GM23248 (cell line): ENCODE results near the gene LALBA. TPM values are rescaled to one million over a fixed set of nuclear protein-coding genes. Genes with fewer than 3 reads are reported as not detected.

Experiments used
- DNase-seq: peaks from one replicate; pipeline ENCODE4 v3.0.0-alpha.2; 2015
- H2AFZ ChIP-seq: fragments of 200-600 bp; sonication (generic); 2 replicates; pipeline ENCODE4 v1.6.1; 2016; ENCODE audit warnings: antibody characterized with exemption
- H3F3A ChIP-seq: fragments of 200-600 bp; sonication (generic); 2 replicates; pipeline ENCODE4 v1.6.1; 2016; ENCODE audit warnings: mild to moderate bottlenecking, antibody characterized with exemption, mixed run types; ENCODE audit not compliant: insufficient read depth
- H3K27ac ChIP-seq: fragments of 200-600 bp; sonication (generic); 2 replicates; pipeline ENCODE4 v1.5.1; 2016; ENCODE audit warnings: mild to moderate bottlenecking
- H3K27me3 ChIP-seq: fragments of 200-600 bp; sonication (generic); replicated peaks from 2 replicates; pipeline ENCODE4 v1.6.1; 2016; ENCODE audit warnings: mild to moderate bottlenecking; ENCODE audit not compliant: insufficient read depth
- H3K36me3 ChIP-seq: fragments of 200-600 bp; sonication (generic); 2 replicates; pipeline ENCODE4 v1.6.1; 2016; ENCODE audit warnings: low read depth, mild to moderate bottlenecking
- H3K4me1 ChIP-seq: fragments of 200-600 bp; sonication (generic); 2 replicates; pipeline ENCODE4 v1.6.1; 2016; ENCODE audit warnings: mild to moderate bottlenecking; ENCODE audit not compliant: insufficient read depth
- H3K4me2 ChIP-seq: fragments of 200-600 bp; sonication (generic); one replicate; pipeline ENCODE4 v1.6.1; 2016; ENCODE audit warnings: mild to moderate bottlenecking; ENCODE audit not compliant: unreplicated experiment
- H3K4me3 ChIP-seq: fragments of 200-600 bp; sonication (generic); 2 replicates; pipeline ENCODE4 v1.5.1; 2016; ENCODE audit warnings: mild to moderate bottlenecking
- H3K79me2 ChIP-seq: fragments of 200-600 bp; sonication (generic); 2 replicates; pipeline ENCODE4 v1.6.1; 2016; ENCODE audit warnings: mild to moderate bottlenecking; ENCODE audit not compliant: insufficient read depth
- H3K9ac ChIP-seq: fragments of 200-600 bp; sonication (generic); 2 replicates; pipeline ENCODE4 v1.6.1; 2016; ENCODE audit warnings: mild to moderate bottlenecking
- H3K9me2 ChIP-seq: fragments of 200-600 bp; sonication (generic); 2 replicates; pipeline ENCODE4 v1.6.1; 2016; ENCODE audit warnings: mixed run types, mild to moderate bottlenecking, moderate library complexity; ENCODE audit not compliant: insufficient read depth
- H3K9me3 ChIP-seq: fragments of 200-600 bp; sonication (generic); one replicate; pipeline ENCODE4 v1.6.1; 2017; ENCODE audit warnings: low read depth
- H4K20me1 ChIP-seq: fragments of 200-600 bp; sonication (generic); 2 replicates; pipeline ENCODE4 v1.6.0; 2016; ENCODE audit not compliant: insufficient read depth
- EZH2 ChIP-seq: fragments of 200-600 bp; sonication (generic); IDR thresholded peaks from 2 replicates; pipeline ENCODE4 v1.6.1; 2018; ENCODE audit warnings: antibody characterized with exemption, mild to moderate bottlenecking; ENCODE audit not compliant: insufficient read depth, poor library complexity, severe bottlenecking
- EZH2phosphoT487 ChIP-seq: fragments of 200-600 bp; sonication (generic); IDR thresholded peaks from 2 replicates; pipeline ENCODE4 v1.6.1; 2018; ENCODE audit warnings: antibody characterized with exemption, moderate library complexity, mild to moderate bottlenecking, low read depth; ENCODE audit not compliant: insufficient read depth
- WGBS, 2 experiments: methylation state at CpG; one replicate each; pipeline ENCODE4 v1.1.6; 2015 to 2017; ENCODE audit warnings: low lambda C conversion rate in 2 of 2, low coverage in 1 of 2; ENCODE audit errors: missing lambda C conversion rate in 2 of 2; 5-methylcytosine and 5-hydroxymethylcytosine counted together
- in situ Hi-C: fragments of 300-500 bp; cut with MboI; formaldehyde crosslinking; loops from 2 replicates; pipeline ENCODE4 v1.15.0; 2020
- polyA plus RNA-seq: library from polyadenylated mRNA; unstranded; fragments of >200 nt; fragmentation: Nextera tagmentation; extraction: Ambion mirVana; gene quantifications from 2 replicates; pipeline ENCODE4 v1.2.1, GENCODE V29; 2016
- total RNA-seq: library from RNA; depleted of rRNA; stranded (reverse); fragments of >200 nt; shearing (Covaris generic); gene quantifications from 2 replicates; pipeline ENCODE4 v1.2.3, GENCODE V29; 2014

The LALBA gene
- total and polyA plus RNA-seq, 2 experiments from 2014 or later, result not detected

DNA sequence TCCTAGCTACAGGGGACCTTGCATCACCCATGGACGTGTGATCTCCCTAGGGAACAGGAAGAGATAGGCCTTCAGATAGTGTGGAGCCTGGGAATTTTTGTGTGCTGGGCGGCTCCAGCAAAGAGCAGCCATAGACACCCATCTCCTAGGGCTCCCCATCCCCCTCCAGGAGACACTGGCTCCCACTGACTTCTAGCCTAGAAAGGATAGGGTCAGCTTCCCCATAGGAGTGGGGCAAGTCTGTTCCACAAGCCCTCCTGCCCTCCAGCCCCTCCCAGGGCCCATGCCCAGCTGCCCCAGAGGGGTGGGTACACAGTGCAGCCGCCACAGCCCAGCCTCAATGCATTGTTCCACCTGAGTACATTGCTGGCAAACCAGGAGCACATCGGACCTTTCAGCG, 16.5 kb upstream of the LALBA start:
- in situ Hi-C loops, result no loop called here
- Histone ChIP-seq H3F3A (no peaks in the 10 kb centered on the region), H3K9ac (no peak overlapping the region), H3K27me3 (peaks cover 4% of the 10 kb centered on the region; the same call in 1 of the 2 replicates), H3K79me2 (no peaks in the 10 kb centered on the region), H3K9me3 (no peaks in the 10 kb centered on the region), H3K9me2 (no peaks in the 10 kb centered on the region), H3K4me1 (no peaks in the 10 kb centered on the region), H2AFZ (no peak overlapping the region), H3K4me3 (no peak overlapping the region), H3K4me2 (no peak overlapping the region), H4K20me1 (no peaks in the 10 kb centered on the region), H3K27ac (no peak overlapping the region), H3K36me3 (no peaks in the 10 kb centered on the region)
- no peak for DNase-seq
- TF ChIP-seq EZH2phosphoT487 (no peak), EZH2 (no peak)
- 58 to 62% methylated on average over 5 of the region's 5 CpGs for WGBS, 2 experiments

DNA sequence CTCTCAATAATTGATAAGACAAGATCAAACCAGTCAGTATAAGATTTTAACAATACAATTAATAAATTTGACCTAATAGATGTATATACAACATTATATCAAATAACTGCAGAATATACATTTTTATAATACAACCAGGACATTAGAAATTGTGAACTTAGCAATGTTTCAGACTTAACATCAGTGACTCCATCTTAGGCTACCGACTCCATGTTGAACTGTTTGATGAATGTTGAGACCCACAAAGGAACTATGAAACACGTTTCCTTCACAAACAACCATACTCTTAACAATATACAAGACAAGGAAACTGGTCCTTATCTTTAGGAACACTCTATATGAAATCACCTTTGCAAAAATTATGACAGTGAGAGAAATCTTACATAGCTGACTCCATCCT, 13.9 kb upstream of the LALBA start:
- Histone ChIP-seq H3K27ac (no peak overlapping the region), H3K9ac (no peak overlapping the region), H3F3A (no peaks in the 10 kb centered on the region), H3K4me2 (no peak overlapping the region), H3K4me3 (no peak overlapping the region), H4K20me1 (no peaks in the 10 kb centered on the region), H3K79me2 (no peaks in the 10 kb centered on the region), H3K4me1 (no peaks in the 10 kb centered on the region), H2AFZ (no peak overlapping the region), H3K9me3 (no peaks in the 10 kb centered on the region), H3K36me3 (no peaks in the 10 kb centered on the region), H3K27me3 (peaks cover 4% of the 10 kb centered on the region; the same call in 1 of the 2 replicates), H3K9me2 (no peaks in the 10 kb centered on the region)
- in situ Hi-C loops, result no loop called here
- no peak for DNase-seq
- no peak for TF ChIP-seq EZH2
- no peak for TF ChIP-seq EZH2phosphoT487
- WGBS, 2 experiments, result 32 to 35% methylated on average over 2 of the region's 2 CpGs

DNA sequence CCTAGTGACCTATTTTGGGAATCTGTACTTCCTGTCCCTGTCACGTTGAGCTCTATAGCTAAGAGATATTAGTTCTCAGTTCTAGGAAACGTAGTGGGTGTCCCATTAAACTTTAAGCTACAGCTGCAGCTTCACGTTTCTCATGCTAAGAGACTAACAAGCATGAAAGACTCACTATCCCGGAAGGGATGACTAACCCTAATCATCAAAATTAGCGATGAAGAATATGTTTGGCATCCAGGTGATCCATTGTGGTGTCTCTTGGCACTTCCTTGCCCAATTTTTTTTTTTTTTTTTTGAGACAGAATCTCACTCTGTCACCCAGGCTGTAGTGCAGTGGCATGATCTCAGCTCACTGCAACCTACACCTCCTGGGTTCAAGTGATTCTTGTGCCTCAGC, 11.0 kb upstream of the LALBA start:
- H3K79me2 ChIP-seq, result no peaks in the 10 kb centered on the region
- H3K36me3 ChIP-seq, result no peaks in the 10 kb centered on the region
- H3K27ac ChIP-seq, result no peak overlapping the region
- no peaks in the 10 kb centered on the region for H4K20me1 ChIP-seq
- no peaks in the 10 kb centered on the region for H3K9me3 ChIP-seq
- no peaks in the 10 kb centered on the region for H3F3A ChIP-seq
- in situ Hi-C loops, result no loop called here
- H3K4me2 ChIP-seq, result no peak overlapping the region
- no peak overlapping the region for H3K9ac ChIP-seq
- 37 to 47% methylated on average over 5 of the region's 5 CpGs for WGBS, 2 experiments
- DNase-seq, result no peak
- H3K27me3 ChIP-seq, result 0 out of 2 replicates have a peak, but pooled peaks cover 2% of the 10 kb centered on the region
- no peak overlapping the region for H3K4me3 ChIP-seq
- H3K4me1 ChIP-seq, result no peaks in the 10 kb centered on the region
- H3K9me2 ChIP-seq, result no peaks in the 10 kb centered on the region
- no peak for TF ChIP-seq EZH2phosphoT487
- H2AFZ ChIP-seq, result no peak overlapping the region

DNA sequence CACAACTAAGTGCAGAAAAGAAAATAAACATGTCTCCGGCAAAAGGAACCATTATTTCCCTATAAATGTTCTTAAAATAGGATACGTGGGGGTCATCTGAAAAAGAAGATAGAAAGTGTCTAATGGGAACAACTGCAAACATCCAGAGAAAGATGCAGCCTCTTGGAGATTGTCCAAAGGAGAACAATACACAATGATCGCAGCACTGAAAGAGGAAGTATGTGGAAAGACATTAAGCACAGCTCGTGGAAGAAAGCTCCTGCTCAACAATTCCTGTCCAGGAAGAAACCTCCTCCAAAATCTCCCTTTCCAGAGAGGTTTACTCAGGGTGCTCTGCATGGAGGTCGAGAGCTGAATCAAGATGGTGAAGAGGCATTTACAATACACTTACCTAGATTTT, 2.5 kb upstream of the LALBA start:
- 26 to 30% methylated on average over 5 of the region's 5 CpGs for WGBS, 2 experiments
- H2AFZ ChIP-seq, result no peak overlapping the region
- H4K20me1 ChIP-seq, result no peaks in the 10 kb centered on the region
- no peaks in the 10 kb centered on the region for H3K36me3 ChIP-seq
- no peaks in the 10 kb centered on the region for H3K79me2 ChIP-seq
- TF ChIP-seq EZH2 (no peak), EZH2phosphoT487 (no peak)
- in situ Hi-C loops, result no loop called here
- H3K27ac ChIP-seq, result no peak overlapping the region
- no peak overlapping the region for H3K4me3 ChIP-seq
- no peaks in the 10 kb centered on the region for H3K9me2 ChIP-seq
- DNase-seq, result no peak
- no peaks in the 10 kb centered on the region for H3K27me3 ChIP-seq
- no peaks in the 10 kb centered on the region for H3K9me3 ChIP-seq
- no peak overlapping the region for H3K9ac ChIP-seq
- H3K4me1 ChIP-seq, result no peaks in the 10 kb centered on the region
- no peak overlapping the region for H3K4me2 ChIP-seq
- H3F3A ChIP-seq, result no peaks in the 10 kb centered on the region

DNA sequence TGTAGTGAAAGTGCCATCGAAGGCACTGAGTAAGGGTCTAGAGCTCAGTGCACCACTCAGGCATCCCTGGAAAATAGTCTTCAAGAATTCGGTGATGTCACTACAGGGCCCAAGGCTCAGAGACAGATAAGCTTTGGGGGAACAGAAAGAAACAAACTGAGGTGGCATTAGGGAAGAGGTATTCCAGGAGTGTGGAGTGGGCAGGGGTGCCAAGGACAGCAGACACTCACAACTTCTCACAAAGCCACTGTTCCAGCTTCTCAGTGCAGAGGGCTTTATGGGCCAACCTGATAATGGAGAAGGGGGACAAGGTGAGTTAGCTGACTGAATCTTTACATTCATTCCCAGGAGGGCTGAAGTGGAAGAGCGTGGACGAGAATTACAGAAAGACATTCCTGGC, 2.1 kb downstream of the LALBA start:
- no peak overlapping the region for H2AFZ ChIP-seq
- H3K36me3 ChIP-seq, result no peaks in the 10 kb centered on the region
- TF ChIP-seq EZH2 (no peak), EZH2phosphoT487 (no peak)
- H3K4me3 ChIP-seq, result no peak overlapping the region
- no peak overlapping the region for H3K4me2 ChIP-seq
- no peaks in the 10 kb centered on the region; the same call in 1 of the 2 replicates for H3K27me3 ChIP-seq
- no peak overlapping the region for H3K27ac ChIP-seq
- no peaks in the 10 kb centered on the region for H3K9me3 ChIP-seq
- no peaks in the 10 kb centered on the region for H4K20me1 ChIP-seq
- DNase-seq, result no peak
- 29 to 30% methylated on average over 4 of the region's 4 CpGs for WGBS, 2 experiments
- H3K9ac ChIP-seq, result no peak overlapping the region
- in situ Hi-C loops, result no loop called here
- H3K79me2 ChIP-seq, result no peaks in the 10 kb centered on the region
- no peaks in the 10 kb centered on the region for H3K9me2 ChIP-seq
- no peaks in the 10 kb centered on the region for H3F3A ChIP-seq
- no peaks in the 10 kb centered on the region for H3K4me1 ChIP-seq
